GM12873 (cell line): ENCODE results near the gene INPP5D.

ENCODE experiments used
- TF ChIP-seq, protein P1 (sequence below): IDR thresholded peaks from 2 replicates; pipeline ENCODE4 v1.5.1; 2012; ENCODE audit warnings: low read depth, mild to moderate bottlenecking, moderate library complexity, low read length, control low read depth; ENCODE audit not compliant: insufficient read depth; ENCODE audit errors: missing control alignments

INPP5D gene

DNA sequence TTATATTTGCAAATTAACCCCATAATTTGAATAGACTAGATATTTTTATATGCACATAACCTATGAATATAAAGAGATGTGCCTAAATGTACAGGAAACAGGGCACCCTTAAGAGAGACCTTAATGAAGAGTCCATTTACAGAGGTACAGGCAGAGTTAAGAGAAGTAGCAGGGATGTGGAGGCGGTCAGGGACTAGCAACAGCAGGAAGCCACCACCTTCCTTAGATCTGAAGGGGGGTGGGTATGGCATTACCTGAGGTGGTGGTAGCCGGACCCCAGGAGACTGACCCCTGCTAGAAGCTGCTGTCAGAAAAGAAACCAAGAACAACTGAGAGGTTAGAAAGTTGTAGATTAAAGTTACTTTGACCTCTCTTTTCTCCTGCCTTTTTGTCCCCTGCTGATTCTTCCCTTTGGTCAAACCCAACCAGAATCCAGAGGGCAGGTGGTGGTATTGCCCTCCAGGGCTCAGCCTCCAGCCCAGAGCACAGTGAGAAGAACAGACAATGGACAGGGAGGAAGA lies 166.4 kb downstream of the INPP5D start:
- TF ChIP-seq, protein P1, sequence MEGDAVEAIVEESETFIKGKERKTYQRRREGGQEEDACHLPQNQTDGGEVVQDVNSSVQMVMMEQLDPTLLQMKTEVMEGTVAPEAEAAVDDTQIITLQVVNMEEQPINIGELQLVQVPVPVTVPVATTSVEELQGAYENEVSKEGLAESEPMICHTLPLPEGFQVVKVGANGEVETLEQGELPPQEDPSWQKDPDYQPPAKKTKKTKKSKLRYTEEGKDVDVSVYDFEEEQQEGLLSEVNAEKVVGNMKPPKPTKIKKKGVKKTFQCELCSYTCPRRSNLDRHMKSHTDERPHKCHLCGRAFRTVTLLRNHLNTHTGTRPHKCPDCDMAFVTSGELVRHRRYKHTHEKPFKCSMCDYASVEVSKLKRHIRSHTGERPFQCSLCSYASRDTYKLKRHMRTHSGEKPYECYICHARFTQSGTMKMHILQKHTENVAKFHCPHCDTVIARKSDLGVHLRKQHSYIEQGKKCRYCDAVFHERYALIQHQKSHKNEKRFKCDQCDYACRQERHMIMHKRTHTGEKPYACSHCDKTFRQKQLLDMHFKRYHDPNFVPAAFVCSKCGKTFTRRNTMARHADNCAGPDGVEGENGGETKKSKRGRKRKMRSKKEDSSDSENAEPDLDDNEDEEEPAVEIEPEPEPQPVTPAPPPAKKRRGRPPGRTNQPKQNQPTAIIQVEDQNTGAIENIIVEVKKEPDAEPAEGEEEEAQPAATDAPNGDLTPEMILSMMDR: no peak

DNA sequence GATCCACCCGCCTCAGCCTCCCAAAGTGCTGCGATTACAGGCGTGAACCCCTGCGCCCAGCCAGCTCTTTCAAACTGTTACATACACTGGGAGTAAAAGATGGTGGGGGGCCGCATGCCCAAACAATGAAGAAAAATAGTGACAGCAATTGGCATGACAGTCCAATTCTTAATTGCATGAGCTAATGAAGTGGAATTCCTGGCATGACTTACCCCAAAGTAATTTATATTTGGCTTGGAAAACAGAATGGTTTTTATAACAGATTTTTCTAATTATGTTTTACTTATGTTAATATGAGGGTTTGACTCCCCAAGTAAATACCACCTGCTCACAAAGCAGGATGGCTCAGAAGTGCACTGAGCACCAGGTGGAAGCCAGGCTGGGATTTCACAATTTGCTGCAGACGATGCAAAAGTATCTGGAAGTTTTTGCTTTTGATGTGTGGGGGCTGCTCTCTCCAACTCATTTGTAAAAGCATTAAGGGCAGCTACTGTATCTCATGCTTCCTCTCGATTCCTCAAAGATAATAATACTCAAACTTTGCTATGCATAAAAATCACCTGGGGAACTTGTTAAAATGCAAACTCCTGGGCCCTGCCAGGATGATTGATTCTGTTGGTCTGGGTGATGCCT lies 167.3 kb downstream of the INPP5D start:
- TF ChIP-seq, protein P1: no peak

DNA sequence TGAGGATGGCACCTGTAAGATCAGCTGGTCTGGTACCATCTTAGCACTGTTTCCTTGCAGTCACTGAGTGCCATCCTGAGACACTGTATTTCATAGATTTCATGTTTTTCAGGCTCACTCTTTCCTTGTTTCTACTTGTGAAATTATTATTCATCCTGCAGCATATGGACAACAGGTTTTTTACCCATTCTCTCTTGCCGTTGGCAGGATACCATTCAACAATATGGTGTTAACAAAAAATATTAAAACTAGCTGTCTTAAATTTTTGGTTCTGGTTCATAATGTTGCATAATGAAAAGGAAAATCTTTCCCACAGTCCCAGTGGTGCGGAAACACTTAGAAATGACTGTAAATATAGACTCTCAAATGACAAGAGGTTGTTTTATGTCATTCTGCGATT lies 168.2 kb downstream of the INPP5D start:
- TF ChIP-seq, protein P1: no peak

- TF ChIP-seq, protein P1: no peak
Measured at GRCh38 chr2:233233618-233234230, 173.6 kb downstream of the INPP5D start.

DNA sequence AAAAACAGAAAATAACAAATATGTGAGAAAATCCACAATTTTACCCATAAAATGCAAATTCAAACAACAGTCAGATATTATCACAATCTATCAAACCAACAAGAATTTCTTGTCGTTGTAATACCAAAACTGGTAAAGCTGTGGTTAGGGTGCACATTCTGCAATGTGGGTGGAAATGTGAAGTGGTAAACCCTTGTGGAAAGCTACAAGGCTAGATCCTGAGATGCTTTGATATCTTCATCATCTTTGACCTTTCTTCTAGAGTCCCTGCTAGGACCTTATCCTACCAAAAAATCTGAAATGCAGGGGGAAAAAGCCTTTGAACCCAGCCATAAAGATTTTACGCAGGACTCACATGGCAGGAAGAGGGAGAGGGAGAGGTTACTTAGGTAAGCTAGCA lies 174.1 kb downstream of the INPP5D start:
- TF ChIP-seq, protein P1: no peak

GRCh38 chr2:233234996-233235395 lies 174.9 kb downstream of the INPP5D start:
- TF ChIP-seq, protein P1: no peak

- TF ChIP-seq, protein P1: no peak
Measured at GRCh38 chr2:233235977-233236376, 175.8 kb downstream of the INPP5D start.
